Neuronal stem cell (in vitro differentiated cells): Measurements from ENCODE around the gene TACSTD2.

Source experiments
- DNase-seq: peaks from one replicate; pipeline ENCODE4 v3.0.0-alpha.2; 2013; ENCODE audit warnings: low spot score
- H2AFZ ChIP-seq: one replicate; pipeline ENCODE4 v1.6.1; 2013; ENCODE audit warnings: mild to moderate bottlenecking, low read length, inconsistent platforms
- H2AK5ac ChIP-seq: 2 replicates; pipeline ENCODE4 v1.6.1; 2013; ENCODE audit warnings: low read depth, mild to moderate bottlenecking, inconsistent platforms, low read length, moderate library complexity, mixed read lengths
- H2BK120ac ChIP-seq: 2 replicates; pipeline ENCODE4 v1.6.1; 2013; ENCODE audit warnings: low read depth, mild to moderate bottlenecking, inconsistent platforms, low read length, moderate library complexity, mixed read lengths
- H2BK12ac ChIP-seq: one replicate; pipeline ENCODE4 v1.6.1; 2013; ENCODE audit warnings: low read length, inconsistent platforms
- H2BK15ac ChIP-seq: 2 replicates; pipeline ENCODE4 v1.6.1; 2013; ENCODE audit warnings: mild to moderate bottlenecking, low read length, inconsistent platforms, mixed read lengths
- H2BK5ac ChIP-seq: one replicate; pipeline ENCODE4 v1.6.1; 2013; ENCODE audit warnings: inconsistent platforms, mild to moderate bottlenecking, low read length, moderate library complexity
- H3K14ac ChIP-seq: one replicate; pipeline ENCODE4 v1.6.1; 2013; ENCODE audit warnings: low read length, inconsistent platforms
- H3K18ac ChIP-seq: 2 replicates; pipeline ENCODE4 v1.6.1; 2013; ENCODE audit warnings: low read length, inconsistent platforms
- H3K23ac ChIP-seq: 2 replicates; pipeline ENCODE4 v1.6.1; 2013; ENCODE audit warnings: low read depth, mild to moderate bottlenecking, mixed read lengths, low read length, inconsistent platforms; ENCODE audit not compliant: poor library complexity
- H3K27ac ChIP-seq: replicated peaks from 3 replicates; pipeline ENCODE4 v1.5.1; 2013; ENCODE audit warnings: low read length, inconsistent platforms
- H3K27me3 ChIP-seq, 3 experiments: 2 replicates each; pipeline ENCODE4 v1.6.1; 2013; ENCODE audit warnings: low read length in 3 of 3, mild to moderate bottlenecking in 2 of 3, inconsistent platforms in 1 of 3, low read depth in 1 of 3, mixed read lengths in 1 of 3, moderate library complexity in 1 of 3; ENCODE audit not compliant: control insufficient read depth in 3 of 3, insufficient read depth in 3 of 3
- H3K36me3 ChIP-seq, 2 donors: replicated peaks in 1 of 2; 2 replicates each; pipeline ENCODE4 v1.6.1; 2013; ENCODE audit warnings: low read length in 2 of 2; ENCODE audit not compliant: control insufficient read depth in 2 of 2, insufficient read depth in 2 of 2
- H3K4ac ChIP-seq: 2 replicates; pipeline ENCODE4 v1.6.1; 2013; ENCODE audit warnings: inconsistent platforms, mild to moderate bottlenecking, low read length, moderate library complexity
- H3K4me1 ChIP-seq, 2 donors: 1 replicate in 1 of 2; 2 replicates in 1 of 2; pipeline ENCODE4 v1.6.1; 2013; ENCODE audit warnings: low read length in 2 of 2, low read depth in 1 of 2; ENCODE audit not compliant: control insufficient read depth in 2 of 2, insufficient read depth in 1 of 2
- H3K4me2 ChIP-seq: one replicate; pipeline ENCODE4 v1.6.1; 2013; ENCODE audit warnings: mild to moderate bottlenecking, low read length, inconsistent platforms; ENCODE audit not compliant: insufficient read depth, poor library complexity, severe bottlenecking
- H3K4me3 ChIP-seq, 2 donors: 2 replicates each; pipeline ENCODE4 v1.5.1; 2013; ENCODE audit warnings: low read length in 2 of 2, mild to moderate bottlenecking in 2 of 2, inconsistent platforms in 1 of 2, moderate library complexity in 1 of 2
- H3K79me1 ChIP-seq: one replicate; pipeline ENCODE4 v1.6.1; 2013; ENCODE audit warnings: low read depth, mild to moderate bottlenecking, inconsistent platforms, low read length, moderate library complexity
- H3K9ac ChIP-seq: one replicate; pipeline ENCODE4 v1.6.1; 2013; ENCODE audit warnings: mild to moderate bottlenecking, low read depth, low read length, inconsistent platforms; ENCODE audit not compliant: poor library complexity
- H3K9me3 ChIP-seq, 2 donors: replicated peaks in 1 of 2; 2 replicates each; pipeline versions ENCODE3 to v1.6.1; 2013; ENCODE audit warnings: low read length in 2 of 2, mild to moderate bottlenecking in 2 of 2, inconsistent platforms in 1 of 2, low read depth in 1 of 2, mixed read lengths in 1 of 2, moderate library complexity in 1 of 2; ENCODE audit not compliant: control insufficient read depth in 2 of 2, insufficient read depth in 1 of 2
- H4K8ac ChIP-seq: one replicate; pipeline ENCODE4 v1.6.1; 2013; ENCODE audit warnings: low read depth, mild to moderate bottlenecking, inconsistent platforms, low read length, moderate library complexity
- H4K91ac ChIP-seq: one replicate; pipeline ENCODE4 v1.6.1; 2013; ENCODE audit warnings: low read length, low read depth, mild to moderate bottlenecking, inconsistent platforms; ENCODE audit not compliant: poor library complexity
- WGBS, 2 donors: extraction: QIAGEN DNeasy Blood & Tissue Kit; methylation state at CpG; one replicate each; pipeline ENCODE4 v1.1.7; 2013; ENCODE audit warnings: missing lambda C conversion rate in 2 of 2, mixed read lengths in 1 of 2; ENCODE audit not compliant: insufficient read length in 2 of 2, insufficient replicate concordance in 1 of 2; ENCODE audit errors: extremely low coverage in 2 of 2; 5-methylcytosine and 5-hydroxymethylcytosine counted together

TACSTD2 gene

DNA sequence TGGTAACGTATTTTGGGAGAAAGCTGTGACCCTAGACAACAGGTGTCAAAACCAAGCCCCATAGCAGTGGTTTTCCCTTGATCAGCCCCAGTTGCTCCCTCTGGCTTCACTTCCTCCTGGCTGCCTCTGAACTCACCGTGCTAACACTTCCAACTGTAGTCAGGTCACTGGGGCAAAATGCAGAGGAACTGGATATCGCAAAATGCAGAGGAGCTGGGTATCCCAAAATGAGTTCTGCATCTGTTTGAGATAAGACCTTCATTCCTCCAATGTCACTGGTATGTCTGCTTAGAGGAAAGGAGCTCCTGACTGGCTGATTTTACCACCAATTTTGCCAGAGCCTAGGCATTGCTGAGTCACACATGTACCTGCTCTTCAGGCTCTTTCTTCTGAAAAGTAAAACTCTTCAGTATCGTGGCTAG is 19.6 kb upstream of the TACSTD2 start:
- Histone ChIP-seq H3K4me3 (no peak overlapping the region), H3K4me1 (peaks cover 0 to 2% of the 10 kb centered on the region in 2 donors), H3K9ac (no peak overlapping the region), H3K18ac (no peak overlapping the region), H4K8ac (no peak overlapping the region), H3K14ac (no peak overlapping the region), H3K27ac (no peak overlapping the region), H3K27me3 (peaks cover 0 to 3% (median 2%) of the 10 kb centered on the region in 3 experiments), H3K4ac (no peak overlapping the region), H3K4me2 (no peak overlapping the region), H2BK12ac (no peak overlapping the region), H2AFZ (no peak overlapping the region), H2BK120ac (no peak overlapping the region), H2BK5ac (no peak overlapping the region), H3K79me1 (no peaks in the 10 kb centered on the region), H4K91ac (no peak overlapping the region), H3K23ac (no peak overlapping the region), H3K9me3 (no peaks in the 10 kb centered on the region), H2AK5ac (no peak overlapping the region), H2BK15ac (no peak overlapping the region), H3K36me3 (no peaks in the 10 kb centered on the region)
- no CpG with 5 or more reads among the region's 4 CpGs for WGBS, 2 donors
- DNase-seq = no peak

DNA sequence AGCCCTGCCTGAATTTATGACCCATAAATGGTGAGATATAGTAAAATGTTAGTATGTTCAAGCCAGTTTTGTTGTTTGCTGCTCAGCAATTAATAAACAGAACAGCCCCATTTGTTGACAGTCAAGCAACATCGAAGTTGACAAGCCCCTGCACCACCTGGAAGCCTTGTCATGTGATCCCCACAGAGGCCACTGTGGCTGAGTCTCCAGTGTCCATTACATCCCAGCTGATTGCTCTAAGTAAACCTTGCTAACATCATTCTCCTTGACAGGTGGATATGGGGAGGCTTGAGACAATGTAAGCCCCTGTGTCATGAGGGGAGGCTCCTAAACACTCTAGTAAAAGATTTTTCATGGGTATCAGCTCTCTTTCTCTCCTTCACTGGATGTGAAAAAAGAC is 17.5 kb upstream of the TACSTD2 start:
- Histone ChIP-seq H2BK5ac (no peak overlapping the region), H3K9me3 (no peaks in the 10 kb centered on the region), H4K8ac (no peak overlapping the region), H2BK12ac (no peak overlapping the region), H3K79me1 (no peaks in the 10 kb centered on the region), H2AFZ (no peak overlapping the region), H3K36me3 (no peaks in the 10 kb centered on the region), H3K27me3 (peaks cover 0 to 3% (median 2%) of the 10 kb centered on the region in 3 experiments), H3K18ac (no peak overlapping the region), H3K4me2 (no peak overlapping the region), H3K4me3 (no peak overlapping the region), H3K9ac (no peak overlapping the region), H4K91ac (no peak overlapping the region), H2BK120ac (no peak overlapping the region), H3K4me1 (peaks cover 0 to 2% of the 10 kb centered on the region in 2 donors), H3K4ac (no peak overlapping the region), H3K23ac (no peak overlapping the region), H2BK15ac (no peak overlapping the region), H3K27ac (no peak overlapping the region), H3K14ac (no peak overlapping the region), H2AK5ac (no peak overlapping the region)
- no CpG with 5 or more reads among the region's 1 CpG for WGBS, 2 donors
- no peak for DNase-seq

DNA sequence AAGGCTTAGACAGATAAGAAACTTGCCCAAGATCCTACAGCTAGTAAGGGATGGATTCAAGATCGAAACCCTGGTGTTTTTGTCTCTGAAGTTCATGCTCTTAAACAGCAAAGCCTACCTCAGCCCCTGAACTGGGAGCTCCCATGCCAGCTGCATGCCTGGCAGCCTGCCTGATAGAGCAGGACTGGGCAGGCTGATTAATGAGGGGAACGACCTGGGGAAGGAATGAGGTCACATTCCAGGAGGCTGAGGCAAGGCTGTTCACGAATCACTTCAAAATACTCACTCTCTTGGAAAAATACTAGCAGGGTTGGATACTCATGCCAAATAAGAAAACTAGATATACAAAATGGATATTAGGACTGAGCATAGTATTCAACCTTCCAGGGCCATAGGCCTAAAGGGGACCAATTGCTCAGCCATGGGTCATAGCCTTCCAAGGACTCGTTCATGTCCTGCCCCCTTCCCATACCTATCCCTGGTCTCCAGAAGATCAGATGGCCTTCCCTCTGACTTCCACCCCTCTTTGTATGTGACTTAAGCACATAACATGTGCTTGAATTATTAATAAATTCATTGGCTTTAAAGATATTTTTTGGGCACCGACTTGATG is 15.6 kb upstream of the TACSTD2 start:
- H2BK120ac ChIP-seq = no peak overlapping the region
- H3K4ac ChIP-seq = no peak overlapping the region
- H2BK15ac ChIP-seq = no peak overlapping the region
- no peak overlapping the region for H3K18ac ChIP-seq
- no peak overlapping the region for H2BK5ac ChIP-seq
- H4K91ac ChIP-seq = no peak overlapping the region
- no peak overlapping the region for H2AFZ ChIP-seq
- H2AK5ac ChIP-seq = no peak overlapping the region
- H3K4me3 ChIP-seq = no peak overlapping the region
- H3K9ac ChIP-seq = no peak overlapping the region
- H3K4me1 ChIP-seq = peaks cover 0 to 2% of the 10 kb centered on the region in 2 donors
- H3K14ac ChIP-seq = no peak overlapping the region
- H3K27ac ChIP-seq = no peak overlapping the region
- peaks cover 0 to 3% (median 0%) of the 10 kb centered on the region in 3 experiments for H3K27me3 ChIP-seq
- H3K79me1 ChIP-seq = no peaks in the 10 kb centered on the region
- WGBS, 2 donors = no CpG with 5 or more reads among the region's 5 CpGs
- H3K9me3 ChIP-seq = no peaks in the 10 kb centered on the region
- H3K36me3 ChIP-seq = no peaks in the 10 kb centered on the region
- H2BK12ac ChIP-seq = no peak overlapping the region
- H3K4me2 ChIP-seq = no peak overlapping the region
- no peak for DNase-seq
- no peak overlapping the region for H4K8ac ChIP-seq
- H3K23ac ChIP-seq = no peak overlapping the region

DNA sequence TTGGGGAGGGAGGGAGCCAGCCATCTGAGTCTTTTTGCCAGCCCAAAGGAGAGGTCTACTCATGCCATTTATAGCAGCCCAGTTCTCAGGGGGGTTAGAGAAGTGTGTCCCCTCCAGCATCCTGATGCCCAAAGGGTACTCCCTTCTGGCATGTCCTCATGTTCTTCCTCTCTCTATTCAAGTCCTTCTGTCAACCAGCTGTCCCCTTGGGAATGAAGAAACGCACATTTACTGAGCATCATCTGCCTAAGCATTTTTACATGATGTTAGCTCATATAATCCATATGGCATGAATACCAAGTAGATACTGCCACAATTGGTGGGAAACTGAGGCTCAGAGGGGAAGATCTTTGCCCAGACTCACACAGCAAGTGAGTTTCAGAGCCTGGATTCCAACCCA is 14.8 kb upstream of the TACSTD2 start:
- no peak overlapping the region for H3K9ac ChIP-seq
- H4K8ac ChIP-seq = no peak overlapping the region
- H4K91ac ChIP-seq = no peak overlapping the region
- H3K27me3 ChIP-seq = peaks cover 0 to 4% (median 0%) of the 10 kb centered on the region in 3 experiments
- H3K36me3 ChIP-seq = no peaks in the 10 kb centered on the region
- no peak overlapping the region for H2AK5ac ChIP-seq
- WGBS, 2 donors = no CpG with 5 or more reads among the region's 1 CpG
- H3K4me1 ChIP-seq = peaks cover 0 to 2% of the 10 kb centered on the region in 2 donors
- DNase-seq = no peak
- no peaks in the 10 kb centered on the region for H3K79me1 ChIP-seq
- no peak overlapping the region for H3K14ac ChIP-seq
- H2BK15ac ChIP-seq = no peak overlapping the region
- H2BK120ac ChIP-seq = no peak overlapping the region
- H3K9me3 ChIP-seq = no peaks in the 10 kb centered on the region
- no peak overlapping the region for H3K4me2 ChIP-seq
- no peak overlapping the region for H2BK5ac ChIP-seq
- no peak overlapping the region for H3K4me3 ChIP-seq
- H3K23ac ChIP-seq = no peak overlapping the region
- no peak overlapping the region for H3K27ac ChIP-seq
- H2AFZ ChIP-seq = no peak overlapping the region
- H2BK12ac ChIP-seq = no peak overlapping the region
- no peak overlapping the region for H3K4ac ChIP-seq
- H3K18ac ChIP-seq = no peak overlapping the region
